HG03135 (cell line): ENCODE results near the gene CASP7.
"Not testable (repeated sequence)": the region's sequence is repeated elsewhere in the genome, so short reads cannot be mapped to it uniquely, and the experiment has no call there.

Experiments used
- ATAC-seq: cut with Tn5 transposase; IDR thresholded peaks from one replicate; pipeline ENCODE4 v1.9.1; 2021; ENCODE audit warnings: mild to moderate bottlenecking, moderate library complexity; ENCODE audit not compliant: unreplicated experiment

CASP7 gene

DNA sequence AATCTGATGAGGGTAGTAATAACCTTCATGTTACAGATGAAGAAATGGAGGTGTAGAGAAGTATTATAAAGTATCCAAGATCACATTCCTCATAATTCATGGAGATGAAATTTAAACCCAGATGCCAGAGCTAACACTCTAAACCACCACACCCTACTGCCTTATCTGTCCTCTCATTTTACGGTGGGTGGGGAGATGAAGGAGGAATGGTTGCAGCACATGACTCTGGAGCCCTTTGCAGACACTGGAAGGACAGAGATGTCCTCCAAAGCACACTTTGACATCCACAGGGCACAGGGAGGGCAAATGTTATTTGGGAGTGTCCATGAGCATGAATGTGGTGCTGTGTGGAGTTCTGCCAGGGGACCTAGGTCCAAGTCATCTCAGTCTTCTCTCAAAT is 72.8 kb downstream of the CASP7 start:
- no peak for ATAC-seq

DNA sequence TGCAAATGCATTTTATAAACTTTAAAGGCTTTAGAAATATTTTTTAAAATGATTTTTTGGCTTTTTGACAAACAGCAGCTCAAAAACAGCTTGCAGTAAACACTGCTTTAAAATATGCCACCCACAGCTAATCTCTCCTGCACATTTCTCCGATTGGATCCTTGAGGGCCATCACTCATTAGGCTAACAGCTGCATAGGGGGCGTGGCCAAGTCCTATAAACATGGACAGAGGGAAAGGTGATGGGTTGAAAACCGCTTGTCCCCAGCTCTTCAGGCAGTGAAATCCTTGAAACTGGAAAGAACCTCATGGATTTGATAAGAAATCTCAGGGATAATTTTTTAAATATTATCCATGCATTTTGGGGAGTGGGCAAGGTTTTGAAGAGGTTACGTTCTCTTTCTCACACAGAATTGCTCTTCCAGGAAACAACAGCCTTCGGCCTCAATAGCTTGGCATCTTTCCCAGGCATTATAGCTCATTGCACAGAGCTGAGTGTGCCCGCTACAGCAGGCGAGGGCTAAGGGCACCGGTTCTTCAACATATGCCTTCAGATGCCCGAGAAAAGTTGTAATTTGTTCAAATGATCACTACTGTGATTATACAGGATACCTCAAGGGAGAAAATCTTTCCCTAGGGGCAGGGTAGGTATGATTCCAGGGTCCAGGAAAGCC is 73.4 kb downstream of the CASP7 start:
- ATAC-seq, result no peak

GRCh38 chr10:113754125-113754524 is 74.4 kb downstream of the CASP7 start:
- ATAC-seq, result no peak

GRCh38 chr10:113754768-113755167 is 75.1 kb downstream of the CASP7 start:
- no peak for ATAC-seq

- ATAC-seq, result no peak
Measured at GRCh38 chr10:113756940-113757543, 77.3 kb downstream of the CASP7 start.

DNA sequence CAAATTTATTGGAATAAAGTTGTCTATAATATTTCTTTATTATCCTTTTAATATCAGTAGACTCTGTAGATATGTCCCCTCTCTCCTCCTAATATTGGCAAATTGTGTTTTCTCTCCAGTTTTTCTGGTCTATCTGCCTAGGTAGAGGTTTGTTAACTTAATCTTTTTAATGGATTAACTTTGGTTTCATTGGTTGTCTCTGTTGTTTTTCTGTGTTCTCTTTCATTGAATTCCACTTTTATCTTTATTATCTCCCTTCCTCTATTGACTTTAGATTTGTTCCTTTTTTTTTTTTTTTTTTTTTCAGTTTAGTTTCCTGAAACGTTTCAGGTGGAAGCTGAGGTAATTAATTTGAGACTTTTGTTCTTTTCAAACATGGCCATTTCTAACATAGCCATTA is 82.4 kb downstream of the CASP7 start:
- no peak for ATAC-seq

GRCh38 chr10:113764582-113764981 is 84.9 kb downstream of the CASP7 start:
- ATAC-seq, result no peak

GRCh38 chr10:113765910-113766309 is 86.2 kb downstream of the CASP7 start:
- no peak for ATAC-seq

DNA sequence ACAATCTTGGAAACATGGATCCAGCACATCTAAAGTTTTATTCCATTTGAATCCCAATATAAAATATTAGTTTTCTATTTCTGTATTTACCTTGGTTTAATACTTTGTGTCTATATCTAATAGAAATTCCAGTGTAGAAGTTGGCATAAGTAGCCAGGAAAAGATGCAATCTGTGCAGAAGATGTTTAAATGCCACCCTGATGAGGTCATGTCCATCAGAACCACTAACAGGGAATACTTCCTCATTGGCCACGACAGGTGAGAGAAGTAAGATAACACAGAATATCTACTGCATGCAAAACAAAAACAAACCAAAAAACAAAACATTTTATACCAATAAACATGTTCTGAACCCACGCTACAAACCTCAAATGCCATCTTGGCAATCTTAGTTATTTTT is 87.5 kb downstream of the CASP7 start:
- no peak for ATAC-seq

DNA sequence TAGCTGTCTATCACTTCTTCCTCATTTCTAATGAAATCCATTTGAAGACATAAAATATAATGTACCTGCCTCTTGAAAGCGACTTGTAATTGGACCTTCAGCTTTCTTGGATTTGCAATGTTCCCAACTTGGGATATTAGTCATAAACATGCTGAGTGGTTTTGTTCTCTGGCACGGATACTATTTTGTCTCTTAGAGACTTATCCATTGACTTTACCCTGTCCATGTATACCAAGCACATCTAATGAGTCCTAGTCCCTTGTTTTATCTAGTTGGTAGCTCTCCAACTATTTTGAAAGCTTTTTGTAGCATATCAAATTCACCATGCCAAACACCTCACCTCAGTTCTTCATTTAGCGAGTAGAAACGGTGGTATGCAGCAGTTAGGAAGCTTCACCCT is 90.6 kb downstream of the CASP7 start:
- ATAC-seq, result no peak

DNA sequence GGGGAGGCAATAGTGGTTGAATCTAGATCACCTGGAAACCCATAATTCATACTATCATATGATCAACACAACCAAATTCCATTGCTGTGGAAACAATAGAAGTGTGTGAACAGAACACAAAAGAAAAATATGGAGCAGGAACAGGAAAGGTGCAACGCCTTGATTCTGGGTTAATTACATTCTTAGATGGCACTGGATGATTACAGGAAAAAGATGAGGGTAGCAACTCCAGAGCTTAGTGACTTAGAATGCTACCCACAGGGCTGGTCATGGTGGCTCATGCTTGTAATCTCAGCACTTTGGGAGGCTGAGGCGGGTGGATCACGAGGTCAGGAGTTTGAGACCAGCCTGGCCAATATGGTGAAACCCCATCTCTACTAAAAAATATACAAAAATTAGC is 91.4 kb downstream of the CASP7 start:
- ATAC-seq, result not testable (repeated sequence)

- ATAC-seq, result no peak
Measured at GRCh38 chr10:113775686-113776294, 96.1 kb downstream of the CASP7 start.

- ATAC-seq, result no peak
Measured at GRCh38 chr10:113776553-113776952, 96.8 kb downstream of the CASP7 start.
